Thyroid gland (tissue), 4 donors: ENCODE results near the gene ACTL6B.
"Not testable (repeated sequence)": the region's sequence is repeated elsewhere in the genome, so short reads cannot be mapped to it uniquely, and the experiment has no call there.

Experiments used
- POLR2A ChIP-seq, 2 donors: fragments of 450-650 bp; IDR thresholded peaks; one replicate each; pipeline ENCODE4 v1.6.1; 2017; ENCODE audit warnings: antibody characterized with exemption in 2 of 2, mild to moderate bottlenecking in 2 of 2, moderate library complexity in 1 of 2
- TF ChIP-seq, protein P1 (sequence below), 6 experiments: fragments of 200-600 bp in 3 of 6; fragments of 450-650 bp in 3 of 6; sonication (generic) in 3 of 6; IDR thresholded peaks; one replicate each; pipeline ENCODE4 v1.5.1; 2016 to 2019; ENCODE audit warnings: antibody characterized with exemption in 6 of 6, mild to moderate bottlenecking in 2 of 6, inconsistent platforms in 1 of 6, moderate library complexity in 1 of 6

DNA sequence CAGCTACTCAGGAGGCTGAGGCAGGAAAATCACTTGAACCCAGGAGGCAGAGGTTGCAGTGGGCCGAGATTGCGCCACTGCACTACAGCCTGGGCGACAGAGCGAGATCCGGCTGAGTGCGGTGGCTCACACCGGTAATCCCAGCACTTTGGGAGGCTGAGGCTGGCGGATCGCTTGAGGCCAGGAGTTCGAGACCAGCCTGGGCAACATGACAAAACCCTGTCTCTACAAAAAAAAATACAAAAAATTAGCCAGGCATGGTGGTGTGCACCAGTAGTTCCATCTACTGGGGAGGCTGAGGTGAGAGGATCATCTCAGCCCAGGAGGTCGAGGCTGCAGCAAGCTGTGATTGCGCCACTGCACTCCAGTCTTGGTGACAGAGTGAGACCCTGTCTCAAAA lies 12.9 kb upstream of the ACTL6B start:
- TF ChIP-seq, protein P1, sequence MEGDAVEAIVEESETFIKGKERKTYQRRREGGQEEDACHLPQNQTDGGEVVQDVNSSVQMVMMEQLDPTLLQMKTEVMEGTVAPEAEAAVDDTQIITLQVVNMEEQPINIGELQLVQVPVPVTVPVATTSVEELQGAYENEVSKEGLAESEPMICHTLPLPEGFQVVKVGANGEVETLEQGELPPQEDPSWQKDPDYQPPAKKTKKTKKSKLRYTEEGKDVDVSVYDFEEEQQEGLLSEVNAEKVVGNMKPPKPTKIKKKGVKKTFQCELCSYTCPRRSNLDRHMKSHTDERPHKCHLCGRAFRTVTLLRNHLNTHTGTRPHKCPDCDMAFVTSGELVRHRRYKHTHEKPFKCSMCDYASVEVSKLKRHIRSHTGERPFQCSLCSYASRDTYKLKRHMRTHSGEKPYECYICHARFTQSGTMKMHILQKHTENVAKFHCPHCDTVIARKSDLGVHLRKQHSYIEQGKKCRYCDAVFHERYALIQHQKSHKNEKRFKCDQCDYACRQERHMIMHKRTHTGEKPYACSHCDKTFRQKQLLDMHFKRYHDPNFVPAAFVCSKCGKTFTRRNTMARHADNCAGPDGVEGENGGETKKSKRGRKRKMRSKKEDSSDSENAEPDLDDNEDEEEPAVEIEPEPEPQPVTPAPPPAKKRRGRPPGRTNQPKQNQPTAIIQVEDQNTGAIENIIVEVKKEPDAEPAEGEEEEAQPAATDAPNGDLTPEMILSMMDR (IDR thresholded peaks at IDR 0.05) = not testable (repeated sequence)
- not testable (repeated sequence) for TF ChIP-seq POLR2A (IDR thresholded peaks at IDR 0.05)
